ENCODE measurements around the gene ERBB4. TPM values are rescaled to one million over a fixed set of nuclear protein-coding genes. Genes with fewer than 3 reads are reported as not detected.

ERBB4 gene
- total RNA-seq, 1 donor from 2014 or later, result 2.6 TPM

DNA sequence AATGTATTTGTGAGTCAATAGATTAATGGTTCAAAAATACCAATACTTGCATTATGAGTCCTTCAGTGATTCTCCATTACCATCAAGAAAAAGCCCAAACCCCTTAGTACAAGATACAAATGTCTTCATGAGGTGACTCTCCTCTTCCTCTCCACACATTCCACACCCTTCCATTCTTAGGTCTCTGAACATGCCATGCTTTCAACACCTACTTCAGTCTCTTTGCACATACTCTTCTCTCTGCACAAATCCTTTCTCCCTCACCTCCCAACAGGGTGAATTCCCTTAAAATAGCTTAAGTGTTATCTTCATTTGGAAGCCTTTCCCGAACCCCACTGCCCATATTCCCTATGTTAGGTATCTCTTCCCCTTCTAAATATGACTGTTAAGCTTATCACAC lies 131.9 kb downstream of the ERBB4 start:
- no peak overlapping the region for H3K4me3 ChIP-seq (ENCODE audit: low read depth, low read length)
- no peaks in the 10 kb centered on the region for H3K36me3 ChIP-seq (ENCODE audit: control insufficient read depth, insufficient read depth, low read length)
- DNase-seq (ENCODE audit: low read depth), result no peak
- TF ChIP-seq, protein P1, sequence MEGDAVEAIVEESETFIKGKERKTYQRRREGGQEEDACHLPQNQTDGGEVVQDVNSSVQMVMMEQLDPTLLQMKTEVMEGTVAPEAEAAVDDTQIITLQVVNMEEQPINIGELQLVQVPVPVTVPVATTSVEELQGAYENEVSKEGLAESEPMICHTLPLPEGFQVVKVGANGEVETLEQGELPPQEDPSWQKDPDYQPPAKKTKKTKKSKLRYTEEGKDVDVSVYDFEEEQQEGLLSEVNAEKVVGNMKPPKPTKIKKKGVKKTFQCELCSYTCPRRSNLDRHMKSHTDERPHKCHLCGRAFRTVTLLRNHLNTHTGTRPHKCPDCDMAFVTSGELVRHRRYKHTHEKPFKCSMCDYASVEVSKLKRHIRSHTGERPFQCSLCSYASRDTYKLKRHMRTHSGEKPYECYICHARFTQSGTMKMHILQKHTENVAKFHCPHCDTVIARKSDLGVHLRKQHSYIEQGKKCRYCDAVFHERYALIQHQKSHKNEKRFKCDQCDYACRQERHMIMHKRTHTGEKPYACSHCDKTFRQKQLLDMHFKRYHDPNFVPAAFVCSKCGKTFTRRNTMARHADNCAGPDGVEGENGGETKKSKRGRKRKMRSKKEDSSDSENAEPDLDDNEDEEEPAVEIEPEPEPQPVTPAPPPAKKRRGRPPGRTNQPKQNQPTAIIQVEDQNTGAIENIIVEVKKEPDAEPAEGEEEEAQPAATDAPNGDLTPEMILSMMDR (IDR thresholded peaks at IDR 0.05; ENCODE audit: insufficient read depth, low read length, poor library complexity, severe bottlenecking), result no peak
- H3K27me3 ChIP-seq (ENCODE audit: control insufficient read depth, insufficient read depth, low read length), result no peaks in the 10 kb centered on the region

DNA sequence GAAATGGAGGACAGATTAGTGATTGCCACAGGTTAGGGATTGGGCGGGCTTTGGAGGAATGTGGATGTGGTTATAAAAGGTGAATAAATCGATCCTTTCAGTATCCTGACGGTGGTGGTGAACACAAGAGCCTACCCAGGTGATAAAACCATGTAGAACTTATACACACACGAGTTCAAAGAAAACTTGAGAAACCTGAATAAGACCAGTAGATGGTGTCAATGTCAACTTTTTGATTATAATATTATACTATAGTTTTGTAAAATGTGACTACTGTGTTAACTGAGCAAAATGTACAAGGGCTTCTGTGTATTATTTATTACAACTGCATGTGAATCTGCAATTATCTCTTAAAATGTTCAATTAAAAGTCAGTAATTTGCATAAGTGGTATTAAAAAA lies 136.3 kb downstream of the ERBB4 start:
- Histone ChIP-seq H3K27me3 (ENCODE audit: control insufficient read depth, insufficient read depth, low read length) (no peaks in the 10 kb centered on the region), H3K36me3 (ENCODE audit: control insufficient read depth, insufficient read depth, low read length) (no peaks in the 10 kb centered on the region), H3K4me3 (ENCODE audit: low read depth, low read length) (no peak overlapping the region)
- DNase-seq (ENCODE audit: low read depth), result no peak
- TF ChIP-seq, protein P1 (IDR thresholded peaks at IDR 0.05; ENCODE audit: insufficient read depth, low read length, poor library complexity, severe bottlenecking), result no peak

DNA sequence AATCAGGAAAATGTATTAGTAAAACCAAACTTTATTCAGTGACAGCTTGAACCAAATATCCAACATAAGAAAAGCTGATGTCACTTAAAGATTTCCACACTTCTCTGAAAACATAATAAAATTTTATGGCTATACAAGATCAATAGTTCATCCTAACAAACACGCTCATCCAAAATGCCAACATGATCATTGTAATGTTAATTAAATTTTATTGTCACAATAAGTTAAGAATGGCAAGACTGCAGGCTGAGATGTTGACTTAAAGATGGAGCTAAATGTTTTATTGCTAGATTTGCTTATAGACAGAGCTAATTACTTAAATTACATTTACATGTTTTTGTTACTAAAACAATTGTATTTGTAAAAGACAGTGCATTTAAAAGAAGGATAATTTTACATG lies 140.3 kb downstream of the ERBB4 start:
- TF ChIP-seq, protein P1 (IDR thresholded peaks at IDR 0.05; ENCODE audit: insufficient read depth, low read length, poor library complexity, severe bottlenecking), result no peak
- Histone ChIP-seq H3K36me3 (ENCODE audit: control insufficient read depth, insufficient read depth, low read length) (no peaks in the 10 kb centered on the region), H3K27me3 (ENCODE audit: control insufficient read depth, insufficient read depth, low read length) (no peaks in the 10 kb centered on the region), H3K4me3 (ENCODE audit: low read depth, low read length) (no peak overlapping the region)
- no peak for DNase-seq (ENCODE audit: low read depth)

DNA sequence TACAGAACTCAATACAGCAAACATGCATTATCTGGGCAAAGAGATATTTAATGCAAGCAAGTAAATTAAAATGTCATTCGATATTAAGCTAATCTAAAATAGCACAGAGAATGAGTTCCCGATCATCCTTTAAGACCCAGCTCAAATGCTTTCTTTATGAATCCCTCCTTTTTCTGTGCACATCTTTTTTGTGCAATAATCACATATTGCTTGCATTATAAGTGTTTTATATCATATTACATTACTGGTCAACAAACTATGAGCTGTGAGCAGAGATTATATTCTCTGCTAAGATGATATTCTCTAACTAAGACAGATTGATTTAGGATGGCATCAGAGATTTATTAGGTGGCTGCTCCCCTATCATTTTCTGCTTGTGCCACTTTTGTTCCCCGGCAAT lies 146.1 kb downstream of the ERBB4 start:
- no peaks in the 10 kb centered on the region for H3K27me3 ChIP-seq (ENCODE audit: control insufficient read depth, insufficient read depth, low read length)
- no peaks in the 10 kb centered on the region for H3K36me3 ChIP-seq (ENCODE audit: control insufficient read depth, insufficient read depth, low read length)
- no peak overlapping the region for H3K4me3 ChIP-seq (ENCODE audit: low read depth, low read length)
- DNase-seq (ENCODE audit: low read depth), result no peak
- TF ChIP-seq, protein P1 (IDR thresholded peaks at IDR 0.05; ENCODE audit: insufficient read depth, low read length, poor library complexity, severe bottlenecking), result no peak

DNA sequence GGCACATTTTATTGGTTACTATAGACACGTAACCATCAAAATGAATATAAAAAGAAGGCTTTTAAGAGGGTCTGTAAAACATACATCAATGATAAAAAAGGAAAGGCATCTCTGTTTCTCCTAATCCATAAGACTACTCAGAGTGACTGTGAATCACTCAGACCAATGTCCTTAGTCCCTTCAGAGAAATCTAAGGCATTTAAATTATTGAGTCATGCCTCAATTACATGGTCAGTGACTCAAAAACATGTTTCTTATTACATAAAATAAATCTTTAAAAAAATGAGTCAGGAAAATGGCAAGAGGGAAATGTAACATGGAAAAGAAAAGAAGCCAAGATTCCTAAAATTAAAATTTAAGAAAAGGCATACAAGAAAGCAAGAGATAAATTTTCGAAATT lies 146.6 kb downstream of the ERBB4 start:
- H3K27me3 ChIP-seq (ENCODE audit: control insufficient read depth, insufficient read depth, low read length), result no peaks in the 10 kb centered on the region
- H3K36me3 ChIP-seq (ENCODE audit: control insufficient read depth, insufficient read depth, low read length), result no peaks in the 10 kb centered on the region
- DNase-seq (ENCODE audit: low read depth), result no peak
- TF ChIP-seq, protein P1 (IDR thresholded peaks at IDR 0.05; ENCODE audit: insufficient read depth, low read length, poor library complexity, severe bottlenecking), result no peak
- no peak overlapping the region for H3K4me3 ChIP-seq (ENCODE audit: low read depth, low read length)

DNA sequence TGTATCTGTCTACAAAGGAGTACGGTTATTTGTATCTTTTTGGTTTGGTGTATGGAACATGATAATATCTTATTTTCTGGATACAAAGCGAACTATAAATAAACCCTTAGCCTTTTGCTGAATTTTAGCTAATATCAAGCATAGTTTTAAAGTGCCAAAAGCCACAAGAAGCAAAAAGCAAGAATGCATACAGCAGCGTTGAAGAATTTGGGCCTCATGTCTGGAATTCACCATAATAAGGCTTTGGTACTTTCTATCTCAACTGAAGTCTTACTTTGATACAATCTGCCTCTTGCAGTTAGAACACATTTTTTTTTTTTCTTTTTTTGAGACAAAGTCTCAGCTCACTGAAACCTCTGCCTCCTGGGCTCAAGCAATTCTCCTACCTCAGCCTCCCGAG lies 151.5 kb downstream of the ERBB4 start:
- no peak for DNase-seq (ENCODE audit: low read depth)
- Histone ChIP-seq H3K36me3 (ENCODE audit: control insufficient read depth, insufficient read depth, low read length) (no peaks in the 10 kb centered on the region), H3K27me3 (ENCODE audit: control insufficient read depth, insufficient read depth, low read length) (no peaks in the 10 kb centered on the region), H3K4me3 (ENCODE audit: low read depth, low read length) (no peak overlapping the region)
- TF ChIP-seq, protein P1 (IDR thresholded peaks at IDR 0.05; ENCODE audit: insufficient read depth, low read length, poor library complexity, severe bottlenecking), result no peak

All from kidney epithelial cell (primary cell).